K562 (cell line): Measurements from ENCODE around the gene ADAM8. TPM values are rescaled to one million over a fixed set of nuclear protein-coding genes. Genes with fewer than 3 reads are reported as not detected.

Experiments used
- ARID1B ChIP-seq: fragments of 450-650 bp; IDR thresholded peaks from 2 replicates; pipeline ENCODE4 v1.6.1; 2016; ENCODE audit warnings: antibody characterized with exemption, mild to moderate bottlenecking, inconsistent platforms
- CBFA2T2 ChIP-seq: fragments of 450-650 bp; conservative IDR thresholded peaks from 2 replicates; pipeline ENCODE4 v1.6.1; 2017; ENCODE audit warnings: mild to moderate bottlenecking
- CBX1 ChIP-seq: sonication (generic); IDR thresholded peaks from 2 replicates; pipeline ENCODE4 v1.6.1; 2016; ENCODE audit warnings: antibody characterized with exemption, low read depth, mild to moderate bottlenecking
- CEBPG ChIP-seq, 3 experiments: fragments of 200-800 bp in 1 of 3; sonication (Bioruptor generic) in 1 of 3; sonication (generic) in 1 of 3; formaldehyde crosslinking in 1 of 3; IDR thresholded peaks in 2 of 3; conservative IDR thresholded peaks in 1 of 3; 2 replicates each; pipeline versions ENCODE4 v1.6.1 to v1.8.0; 2016 to 2022; ENCODE audit warnings: missing compliant biosample characterization in 2 of 3, missing genetic modification characterization in 2 of 3, mild to moderate bottlenecking in 1 of 3, missing genetic modification reagents in 1 of 3
- CTBP1 ChIP-seq: fragments of 450-650 bp; IDR thresholded peaks from 2 replicates; pipeline ENCODE4 v1.6.1; 2016; ENCODE audit warnings: borderline replicate concordance
- E2F5 ChIP-seq: sonication (generic); formaldehyde crosslinking; IDR thresholded peaks from 2 replicates; pipeline ENCODE4 v1.8.0; 2022; ENCODE audit warnings: mild to moderate bottlenecking, missing genetic modification reagents
- ELF1 ChIP-seq: fragments of 200-800 bp; sonication (Bioruptor generic); IDR thresholded peaks from 2 replicates; pipeline ENCODE4 v1.6.1; 2016; ENCODE audit warnings: missing genetic modification characterization, missing compliant biosample characterization
- ETV5 ChIP-seq: sonication (generic); formaldehyde crosslinking; IDR thresholded peaks from 2 replicates; pipeline ENCODE4 v1.4.0; 2020; ENCODE audit warnings: low read depth, mild to moderate bottlenecking, missing genetic modification reagents
- FOSL1 ChIP-seq: fragments of 200-800 bp; sonication (Bioruptor generic); conservative IDR thresholded peaks from 2 replicates; pipeline ENCODE4 v1.6.1; 2016; ENCODE audit warnings: missing genetic modification characterization, missing compliant biosample characterization
- LCOR ChIP-seq: sonication (generic); formaldehyde crosslinking; IDR thresholded peaks from 2 replicates; pipeline ENCODE4 v1.8.0; 2022; ENCODE audit warnings: mild to moderate bottlenecking, missing genetic modification reagents
- MECOM ChIP-seq: fragments of 250-450 bp; sonication (Bioruptor Pico); IDR thresholded peaks from 2 replicates; pipeline ENCODE4 v1.8.0; 2022; ENCODE audit warnings: inconsistent platforms
- NEUROD1 ChIP-seq: fragments of 150-350 bp; IDR thresholded peaks from 2 replicates; pipeline ENCODE4 v1.6.1; 2014; ENCODE audit warnings: borderline replicate concordance, low read length, low read depth; ENCODE audit not compliant: partially characterized antibody
- NFE2 ChIP-seq: IDR thresholded peaks from 2 replicates; pipeline ENCODE4 v1.6.1; 2014; ENCODE audit warnings: antibody characterized with exemption, low read depth
- OTX1 ChIP-seq: fragments of 450-650 bp; formaldehyde crosslinking; IDR thresholded peaks from 2 replicates; pipeline ENCODE4 v1.4.0; 2022; ENCODE audit warnings: mild to moderate bottlenecking
- RCOR1 ChIP-seq, 2 experiments: IDR thresholded peaks; 2 replicates each; pipeline ENCODE4 v1.6.1; 2012; ENCODE audit warnings: low read depth in 2 of 2, low read length in 2 of 2, borderline replicate concordance in 1 of 2, improper control_type of control experiment in 1 of 2
- SP2 ChIP-seq: IDR thresholded peaks from 2 replicates; pipeline ENCODE4 v1.6.1; 2011; ENCODE audit warnings: mild to moderate bottlenecking, low read depth, low read length, moderate library complexity; ENCODE audit not compliant: poor library complexity, severe bottlenecking; ENCODE audit errors: extremely low read depth
- SRF ChIP-seq, 2 experiments: fragments of 250-450, 450-650 bp in 1 of 2; sonication (Bioruptor Pico) in 1 of 2; sonication (generic) in 1 of 2; formaldehyde crosslinking; IDR thresholded peaks; 2 replicates each; pipeline versions ENCODE4 v1.5.0 to v1.5.1; 2020 to 2022; ENCODE audit warnings: mild to moderate bottlenecking in 1 of 2, missing genetic modification reagents in 1 of 2
- ZBTB49 ChIP-seq: sonication (generic); formaldehyde crosslinking; IDR thresholded peaks from 2 replicates; pipeline ENCODE4 v1.8.0; 2022; ENCODE audit warnings: missing genetic modification reagents, mild to moderate bottlenecking, borderline replicate concordance
- ZEB2 ChIP-seq: fragments of 450-650 bp; IDR thresholded peaks from 2 replicates; pipeline ENCODE4 v1.6.1; 2016
- ZNF717 ChIP-seq: fragments of 250-450 bp; sonication (Bioruptor Pico); IDR thresholded peaks from 2 replicates; pipeline ENCODE4 v1.5.0; 2021
- ZSCAN29 ChIP-seq: fragments of 450-650 bp; IDR thresholded peaks from 2 replicates; pipeline ENCODE4 v1.6.1; 2017
- ZSCAN32 ChIP-seq: fragments of 450-650 bp; formaldehyde crosslinking; IDR thresholded peaks from 2 replicates; pipeline ENCODE4 v1.4.0; 2020; ENCODE audit warnings: mild to moderate bottlenecking, moderate library complexity
- polyA plus RNA-seq, 8 experiments: library from polyadenylated mRNA; depleted of rRNA in 4 of 8; stranded (reverse) in 5 of 8; unstranded in 3 of 8; fragments of >200 nt; fragmentation: Nextera tagmentation in 2 of 8; fragmentation: Illumina TruSeq in 1 of 8; extraction: Ambion mirVana in 2 of 8; extraction: Trizol in 1 of 8; gene quantifications; 2 replicates each; pipeline versions ENCODE4 v1.2.1 to v1.2.3, GENCODE V29; 2011 to 2014; ENCODE audit warnings: inconsistent platforms in 1 of 8, missing spikeins in 1 of 8
- total RNA-seq, 7 experiments: library from RNA; depleted of rRNA in 6 of 7; stranded (reverse); fragments of >200 nt in 6 of 7; fragmentation: Illumina TruSeq in 2 of 7; extraction: Trizol in 2 of 7; gene quantifications; 2 replicates each; pipeline versions ENCODE4 v1.2.1 to v1.2.3, GENCODE V29; 2011 to 2021; ENCODE audit warnings: low replicate concordance in 1 of 7
- TF ChIP-seq, protein P1 (sequence below): fragments of 450-650 bp; IDR thresholded peaks from 2 replicates; pipeline ENCODE4 v1.6.1; 2018; ENCODE audit warnings: mild to moderate bottlenecking, low read depth; ENCODE audit not compliant: partially characterized antibody
- TF ChIP-seq, protein P2 (sequence below): fragments of 450-650 bp; formaldehyde crosslinking; IDR thresholded peaks from 2 replicates; pipeline ENCODE4 v1.4.0; 2020; ENCODE audit warnings: mild to moderate bottlenecking, moderate library complexity

ADAM8 gene
- total and polyA plus RNA-seq, 9 of the 15 experiments (the other 6 are each of a cell fraction or from before 2014, with no cell fraction given), result 0.07 to 7.0 (median 1.1) TPM

- no peak for TF ChIP-seq E2F5 (CRISPR knock-in tag)
- no peak for TF ChIP-seq CBFA2T2
- TF ChIP-seq, protein P1, sequence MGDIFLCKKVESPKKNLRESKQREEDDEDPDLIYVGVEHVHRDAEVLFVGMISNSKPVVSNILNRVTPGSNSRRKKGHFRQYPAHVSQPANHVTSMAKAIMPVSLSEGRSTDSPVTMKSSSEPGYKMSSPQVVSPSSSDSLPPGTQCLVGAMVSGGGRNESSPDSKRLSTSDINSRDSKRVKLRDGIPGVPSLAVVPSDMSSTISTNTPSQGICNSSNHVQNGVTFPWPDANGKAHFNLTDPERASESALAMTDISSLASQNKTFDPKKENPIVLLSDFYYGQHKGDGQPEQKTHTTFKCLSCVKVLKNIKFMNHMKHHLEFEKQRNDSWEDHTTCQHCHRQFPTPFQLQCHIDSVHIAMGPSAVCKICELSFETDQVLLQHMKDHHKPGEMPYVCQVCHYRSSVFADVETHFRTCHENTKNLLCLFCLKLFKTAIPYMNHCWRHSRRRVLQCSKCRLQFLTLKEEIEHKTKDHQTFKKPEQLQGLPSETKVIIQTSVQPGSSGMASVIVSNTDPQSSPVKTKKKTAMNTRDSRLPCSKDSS, result no peak
- 0 out of 2 replicates have a peak, but pooled peaks have one; percentile 32 for TF ChIP-seq ELF1 (tag)
- no peak for TF ChIP-seq LCOR
- TF ChIP-seq OTX1, result no peak
- no peak for TF ChIP-seq CEBPG (CRISPR knock-in tag; IDR thresholded peaks at IDR 0.05)
- no peak for TF ChIP-seq CEBPG (tag; conservative IDR thresholded peaks at IDR 0.05 in 1 of 2, IDR thresholded peaks at IDR 0.05 in 1 of 2)
- no peak for TF ChIP-seq ZSCAN29
- TF ChIP-seq ARID1B, result peak; percentile 33; the same call in 1 of the 2 replicates
- no peak for TF ChIP-seq ZNF717 (CRISPR knock-in tag)
- TF ChIP-seq CBX1, result no peak
- peak; percentile 84; the same call in 1 of the 2 replicates for TF ChIP-seq CTBP1
- no peak for TF ChIP-seq FOSL1
- TF ChIP-seq ZSCAN32 (CRISPR knock-in tag), result no peak
- no peak for TF ChIP-seq NEUROD1
- no peak; the same call in 1 of the 2 replicates for TF ChIP-seq ETV5 (CRISPR knock-in tag)
- 0 out of 2 replicates have a peak, but pooled peaks have one; percentile 33 for TF ChIP-seq ZEB2
- TF ChIP-seq SRF (CRISPR knock-in tag; IDR thresholded peaks at IDR 0.05), result no peak
- TF ChIP-seq, protein P2, sequence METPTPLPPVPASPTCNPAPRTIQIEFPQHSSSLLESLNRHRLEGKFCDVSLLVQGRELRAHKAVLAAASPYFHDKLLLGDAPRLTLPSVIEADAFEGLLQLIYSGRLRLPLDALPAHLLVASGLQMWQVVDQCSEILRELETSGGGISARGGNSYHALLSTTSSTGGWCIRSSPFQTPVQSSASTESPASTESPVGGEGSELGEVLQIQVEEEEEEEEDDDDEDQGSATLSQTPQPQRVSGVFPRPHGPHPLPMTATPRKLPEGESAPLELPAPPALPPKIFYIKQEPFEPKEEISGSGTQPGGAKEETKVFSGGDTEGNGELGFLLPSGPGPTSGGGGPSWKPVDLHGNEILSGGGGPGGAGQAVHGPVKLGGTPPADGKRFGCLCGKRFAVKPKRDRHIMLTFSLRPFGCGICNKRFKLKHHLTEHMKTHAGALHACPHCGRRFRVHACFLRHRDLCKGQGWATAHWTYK (CRISPR knock-in tag), result no peak
- TF ChIP-seq NFE2, result no peak
- TF ChIP-seq SP2, result no peak
- TF ChIP-seq RCOR1 (IDR thresholded peaks at IDR 0.05; ENCODE audit: borderline replicate concordance in 1 of 2, low read depth in 2 of 2, low read length in 2 of 2), result peak in 1 of 2 experiments; percentile 21; a peak in 1 of 4 replicates
- TF ChIP-seq ZBTB49, result no peak
- TF ChIP-seq MECOM (CRISPR knock-in tag), result no peak
These were observed 19.1 kb downstream of the ADAM8 start (continued) for GRCh38 chr10:133257489-133258065.
